HG03460 (cell line): ENCODE results near the gene SMIM33.
"Not testable (repeated sequence)": the region's sequence is repeated elsewhere in the genome, so short reads cannot be mapped to it uniquely, and the experiment has no call there.

ENCODE experiments used
- ATAC-seq: cut with Tn5 transposase; IDR thresholded peaks from one replicate; pipeline ENCODE4 v1.9.1; 2021; ENCODE audit not compliant: unreplicated experiment

The SMIM33 gene

GRCh38 chr5:139470821-139471300 is at the start of gene SMIM33:
Gene SMIM33 (plus strand): TSS chr5:139471004. CDS start chr5:139471122, 118 bp downstream.
- no peak for ATAC-seq

- ATAC-seq, result peak; percentile 70
Observed at GRCh38 chr5:139422307-139422893, 48.4 kb upstream of the SMIM33 start.

GRCh38 chr5:139425497-139425896 is 45.3 kb upstream of the SMIM33 start:
- no peak for ATAC-seq

- ATAC-seq, result no peak
Observed at GRCh38 chr5:139426203-139426885, 44.5 kb upstream of the SMIM33 start.

GRCh38 chr5:139430015-139430414 is 40.8 kb upstream of the SMIM33 start:
- ATAC-seq, result no peak

GRCh38 chr5:139431706-139432105 is 39.1 kb upstream of the SMIM33 start:
- no peak for ATAC-seq

GRCh38 chr5:139435676-139436075 is 35.1 kb upstream of the SMIM33 start:
- no peak for ATAC-seq

- no peak for ATAC-seq
Observed at GRCh38 chr5:139438707-139439012, 32.1 kb upstream of the SMIM33 start.

- ATAC-seq, result peak; percentile 85
Observed at GRCh38 chr5:139439013-139439903, 31.5 kb upstream of the SMIM33 start, which contains the start of gene DNAJC18. Gene DNAJC18 (minus strand): TSS chr5:139439525. CDS start chr5:139439445, 80 bp downstream.

- not testable (repeated sequence) for ATAC-seq
Observed at GRCh38 chr5:139440416-139440815, 30.4 kb upstream of the SMIM33 start.

- ATAC-seq, result no peak
Observed at GRCh38 chr5:139443831-139444453, 26.9 kb upstream of the SMIM33 start.

- ATAC-seq, result no peak
Observed at GRCh38 chr5:139445325-139446170, 25.3 kb upstream of the SMIM33 start.

- ATAC-seq, result no peak
Observed at GRCh38 chr5:139446956-139447779, 23.6 kb upstream of the SMIM33 start.

GRCh38 chr5:139451176-139451575 is 19.6 kb upstream of the SMIM33 start:
- ATAC-seq, result no peak

GRCh38 chr5:139451878-139452660 is 18.7 kb upstream of the SMIM33 start:
- no peak for ATAC-seq

- no peak for ATAC-seq
Observed at GRCh38 chr5:139453683-139454567, 16.9 kb upstream of the SMIM33 start.

- no peak for ATAC-seq
Observed at GRCh38 chr5:139454568-139455290, 16.1 kb upstream of the SMIM33 start.
